K562 (cell line): ENCODE results near the gene MAST1. TPM values are rescaled to one million over a fixed set of nuclear protein-coding genes. Genes with fewer than 3 reads are reported as not detected.

Experiments used
- ATAC-seq: fragments of 200-7000 bp; cut with Tn5 transposase; 3 replicates; pipeline ENCODE4 v1.9.1; 2020; ENCODE audit warnings: moderate library complexity
- BruUV-seq: library from RNA; stranded (reverse); fragments of 400-500 nt; replicated peaks from 2 replicates; lab custom pipeline; 2021; lab: Mats Ljungman, UMichigan
- CTCF ChIA-PET: fragments of 300-600 bp; formaldehyde crosslinking; extraction: SDS; loops from one replicate; lab custom pipeline; 2021; ENCODE audit warnings: low intra/inter-chr PET ratio; lab: Yijun Ruan, JAX
- POLR2A ChIA-PET: fragments of 300-600, 350-650 bp; sonication (Branson Sonifier 250); formaldehyde crosslinking; extraction: SDS; loops from one replicate; lab custom pipeline; 2021; ENCODE audit warnings: antibody characterized with exemption, inconsistent platforms; lab: Yijun Ruan, JAX
- DNase-seq, 4 experiments: peaks; one replicate each; pipeline versions ENCODE4 v3.0.0 to v3.0.0-alpha.2; 2011 to 2018; ENCODE audit warnings: low spot score in 3 of 4, mixed read lengths in 3 of 4; ENCODE audit errors: extremely low read depth in 1 of 4
- FAIRE-seq: peaks from 2 replicates; lab custom pipeline; 2011; peaks lifted over from hg19 to GRCh38; lab: Jason Lieb, UNC
- H2AFZ ChIP-seq: 2 replicates; pipeline ENCODE4 v1.6.0; 2011; ENCODE audit warnings: low read depth, low read length, control low read depth, inconsistent platforms
- H3K27ac ChIP-seq: fragments of 200-600 bp; 3 replicates; pipeline ENCODE4 v1.8.0; 2011; ENCODE audit warnings: low read depth, mild to moderate bottlenecking, control low read depth, inconsistent platforms, low read length, moderate library complexity, mixed read lengths; ENCODE audit errors: extremely low read depth
- H3K27me3 ChIP-seq, 2 experiments: fragments of 300-600 bp in 1 of 2; 2 replicates in 1 of 2; 3 replicates in 1 of 2; pipeline versions ENCODE4 v1.6.0 to v1.8.0; 2011; ENCODE audit warnings: inconsistent platforms in 2 of 2, low read length in 2 of 2, mild to moderate bottlenecking in 1 of 2, mixed read lengths in 1 of 2, moderate library complexity in 1 of 2; ENCODE audit not compliant: control insufficient read depth in 2 of 2, insufficient read depth in 2 of 2
- H3K36me3 ChIP-seq: fragments of 300-600 bp; 3 replicates; pipeline ENCODE4 v1.8.0; 2011; ENCODE audit warnings: mild to moderate bottlenecking, low read length, inconsistent platforms; ENCODE audit not compliant: control insufficient read depth, insufficient read depth
- H3K4me1 ChIP-seq, 2 experiments: fragments of 200-600 bp in 1 of 2; replicated peaks in 1 of 2; 2 replicates in 1 of 2; 3 replicates in 1 of 2; pipeline versions ENCODE4 v1.5.1 to v1.8.0; 2011; ENCODE audit warnings: inconsistent platforms in 2 of 2, low read length in 2 of 2, mild to moderate bottlenecking in 1 of 2, mixed read lengths in 1 of 2, moderate library complexity in 1 of 2; ENCODE audit not compliant: control insufficient read depth in 2 of 2, insufficient read depth in 2 of 2
- H3K4me2 ChIP-seq: 2 replicates; pipeline ENCODE4 v1.6.1; 2011; ENCODE audit warnings: low read length, control low read depth, inconsistent platforms, mixed read lengths; ENCODE audit not compliant: insufficient read depth
- H3K4me3 ChIP-seq: fragments of 200-600 bp; sonication (generic), shearing (Covaris generic); 2 replicates; pipeline ENCODE4 v1.5.1; 2016; ENCODE audit warnings: control low read depth, inconsistent platforms
- H3K79me2 ChIP-seq: fragments of 200-600 bp; 3 replicates; pipeline ENCODE4 v1.8.0; 2011; ENCODE audit warnings: low read length, inconsistent platforms; ENCODE audit not compliant: control insufficient read depth, insufficient read depth
- H3K9ac ChIP-seq, 2 experiments: 2 replicates each; pipeline versions ENCODE4 v1.6.0 to v1.6.1; 2011; ENCODE audit warnings: low read depth in 2 of 2, low read length in 2 of 2, control low read depth in 1 of 2, inconsistent platforms in 1 of 2, mild to moderate bottlenecking in 1 of 2, mixed read lengths in 1 of 2; ENCODE audit not compliant: insufficient read depth in 1 of 2
- H3K9me1 ChIP-seq: one replicate; pipeline ENCODE4 v1.6.0; 2011; ENCODE audit warnings: inconsistent platforms, mild to moderate bottlenecking, low read length, moderate library complexity; ENCODE audit not compliant: control insufficient read depth, insufficient read depth
- H3K9me3 ChIP-seq: replicated peaks from 2 replicates; pipeline ENCODE4 v1.5.1; 2011; ENCODE audit warnings: low read depth, low read length, inconsistent platforms; ENCODE audit not compliant: control insufficient read depth, insufficient read depth
- H4K20me1 ChIP-seq: replicated peaks from 2 replicates; pipeline ENCODE4 v1.6.1; 2011; ENCODE audit warnings: low read length, inconsistent platforms, mixed read lengths; ENCODE audit not compliant: control insufficient read depth, insufficient read depth
- BRF1 ChIP-seq: IDR thresholded peaks from 3 replicates; pipeline ENCODE4 v1.6.1; 2011; ENCODE audit warnings: borderline replicate concordance, mild to moderate bottlenecking; ENCODE audit not compliant: insufficient read length; ENCODE audit errors: extremely low read depth
- JUNB ChIP-seq: fragments of 450-650 bp; formaldehyde crosslinking; conservative IDR thresholded peaks from 2 replicates; pipeline ENCODE4 v1.4.0; 2020; ENCODE audit warnings: mild to moderate bottlenecking
- KLF16 ChIP-seq: IDR thresholded peaks from 2 replicates; pipeline ENCODE4 v1.6.1; 2016; ENCODE audit warnings: antibody characterized with exemption
- LEF1 ChIP-seq: fragments of 450-650 bp; IDR thresholded peaks from 2 replicates; pipeline ENCODE4 v1.6.1; 2016; ENCODE audit warnings: mild to moderate bottlenecking
- MBD2 ChIP-seq: sonication (generic); IDR thresholded peaks from 2 replicates; pipeline ENCODE4 v1.6.1; 2016; ENCODE audit warnings: low read depth, borderline replicate concordance
- NR2C2 ChIP-seq, 2 experiments: fragments of 200-800 bp in 1 of 2; sonication (Bioruptor generic) in 1 of 2; sonication (generic) in 1 of 2; formaldehyde crosslinking in 1 of 2; IDR thresholded peaks; 2 replicates each; pipeline versions ENCODE4 v1.6.1 to v1.8.0; 2016 to 2022; ENCODE audit warnings: mild to moderate bottlenecking in 1 of 2, missing compliant biosample characterization in 1 of 2, missing genetic modification characterization in 1 of 2, missing genetic modification reagents in 1 of 2
- SMARCB1 ChIP-seq: IDR thresholded peaks from 2 replicates; pipeline ENCODE4 v1.6.1; 2011; ENCODE audit warnings: improper control_type of control experiment, low read depth; ENCODE audit not compliant: insufficient read length
- SRSF3 ChIP-seq: fragments of 200-400 bp; formaldehyde crosslinking; IDR thresholded peaks from 2 replicates; pipeline ENCODE4 v1.6.1; 2016; ENCODE audit warnings: mild to moderate bottlenecking, low read length, moderate library complexity; ENCODE audit not compliant: insufficient read depth
- USF1 ChIP-seq: sonication (generic); formaldehyde crosslinking; IDR thresholded peaks from 2 replicates; pipeline ENCODE4 v1.9.0; 2022; ENCODE audit warnings: mild to moderate bottlenecking, missing genetic modification reagents
- ZNF655 ChIP-seq: fragments of 250-450 bp; sonication (Bioruptor Pico); IDR thresholded peaks from 2 replicates; pipeline ENCODE4 v1.5.0; 2021
- WGBS: fragments of 100-300 bp; shearing (Covaris generic); methylation state at CpG from one replicate; pipeline ENCODE4 v1.1.6; 2016; ENCODE audit warnings: low coverage, mixed read lengths; ENCODE audit not compliant: insufficient coverage; ENCODE audit errors: missing lambda C conversion rate; 5-methylcytosine and 5-hydroxymethylcytosine counted together
- in situ Hi-C: fragments of 300-500 bp; cut with MboI; formaldehyde crosslinking; loops from 4 replicates; pipeline ENCODE4 v1.15.0; 2018; ENCODE audit warnings: inconsistent platforms, mixed read lengths
- intact Hi-C: fragments of 100-400 bp; cut with micrococcal nuclease; formaldehyde crosslinking; loops from 2 replicates; pipeline ENCODE4 v1.14.2; 2022
- polyA plus RNA-seq, 8 experiments: library from polyadenylated mRNA; depleted of rRNA in 4 of 8; stranded (reverse) in 5 of 8; unstranded in 3 of 8; fragments of >200 nt; fragmentation: Nextera tagmentation in 2 of 8; fragmentation: Illumina TruSeq in 1 of 8; extraction: Ambion mirVana in 2 of 8; extraction: Trizol in 1 of 8; gene quantifications; 2 replicates each; pipeline versions ENCODE4 v1.2.1 to v1.2.3, GENCODE V29; 2011 to 2014; ENCODE audit warnings: inconsistent platforms in 1 of 8, missing spikeins in 1 of 8
- total RNA-seq, 7 experiments: library from RNA; depleted of rRNA in 6 of 7; stranded (reverse); fragments of >200 nt in 6 of 7; fragmentation: Illumina TruSeq in 2 of 7; extraction: Trizol in 2 of 7; gene quantifications; 2 replicates each; pipeline versions ENCODE4 v1.2.1 to v1.2.3, GENCODE V29; 2011 to 2021; ENCODE audit warnings: low replicate concordance in 1 of 7
- TF ChIP-seq, protein P1 (sequence below): fragments of 450-650 bp; IDR thresholded peaks from 2 replicates; pipeline ENCODE4 v1.6.1; 2017; ENCODE audit warnings: antibody characterized with exemption, mild to moderate bottlenecking
- TF ChIP-seq, protein P2 (sequence below): fragments of 250-450 bp; sonication (Bioruptor Pico); IDR thresholded peaks from 2 replicates; pipeline ENCODE4 v1.4.0; 2020; ENCODE audit warnings: borderline replicate concordance

MAST1 gene
- total and polyA plus RNA-seq, 9 of the 15 experiments (the other 6 are each of a cell fraction or from before 2014, with no cell fraction given): 0.48 to 10.3 (median 3.9) TPM

- H3K27me3 ChIP-seq: no peaks in the 10 kb centered on the region
- in situ Hi-C loops (no loop called here), intact Hi-C loops (loop anchor here (10.0 kb wide), 1 partner anchor 225 kb away; no protein-coding TSS in a partner anchor)
- peak overlapping the region; percentile 83 for H3K4me3 ChIP-seq
- no peaks in the 10 kb centered on the region for H3K9me1 ChIP-seq
- ChIA-PET CTCF (no interaction called here), POLR2A (interaction anchor here (0.7 to 3.5 kb wide), 7 partner anchors 8 to 179 kb away, joined by 3 to 39 read pairs (median 4); partner anchors contain the start of genes BEST2, GCDH, ZNF490 and ZNF791)
- H4K20me1 ChIP-seq: peaks cover 13% of the 10 kb centered on the region; the same call in 1 of the 2 replicates
- WGBS: 1% methylated on average over 48 of the region's 56 CpGs
- DNase-seq (peak; percentile 88 to 97 (median 92)), ATAC-seq (peak; percentile 70), FAIRE-seq (peak; percentile 42)
- H3K9ac ChIP-seq: peak overlapping the region; percentile 60 to 87
- peak overlapping the region; percentile 96 for H3K4me2 ChIP-seq
- H3K27ac ChIP-seq: peak overlapping the region; percentile 89
- no TSS peak for BruUV-seq
- peaks cover 46 to 82% of the 10 kb centered on the region in 2 experiments for H3K4me1 ChIP-seq
- H3K36me3 ChIP-seq: no peaks in the 10 kb centered on the region
- H2AFZ ChIP-seq: peak overlapping the region; percentile 58
- no peaks in the 10 kb centered on the region for H3K9me3 ChIP-seq
- H3K79me2 ChIP-seq: peaks cover 36% of the 10 kb centered on the region
- TF ChIP-seq SRSF3 (no peak), USF1 (CRISPR knock-in tag) (no peak), MBD2 (peak; percentile 93), ZNF655 (no peak), NR2C2 (CRISPR knock-in tag; IDR thresholded peaks at IDR 0.05) (no peak; the same call in 1 of the 2 replicates), NR2C2 (tag; IDR thresholded peaks at IDR 0.05) (peak; percentile 48; the same call in 1 of the 2 replicates), KLF16 (no peak), SMARCB1 (no peak), JUNB (CRISPR knock-in tag) (no peak), BRF1 (no peak), LEF1 (no peak)
- TF ChIP-seq, protein P1, sequence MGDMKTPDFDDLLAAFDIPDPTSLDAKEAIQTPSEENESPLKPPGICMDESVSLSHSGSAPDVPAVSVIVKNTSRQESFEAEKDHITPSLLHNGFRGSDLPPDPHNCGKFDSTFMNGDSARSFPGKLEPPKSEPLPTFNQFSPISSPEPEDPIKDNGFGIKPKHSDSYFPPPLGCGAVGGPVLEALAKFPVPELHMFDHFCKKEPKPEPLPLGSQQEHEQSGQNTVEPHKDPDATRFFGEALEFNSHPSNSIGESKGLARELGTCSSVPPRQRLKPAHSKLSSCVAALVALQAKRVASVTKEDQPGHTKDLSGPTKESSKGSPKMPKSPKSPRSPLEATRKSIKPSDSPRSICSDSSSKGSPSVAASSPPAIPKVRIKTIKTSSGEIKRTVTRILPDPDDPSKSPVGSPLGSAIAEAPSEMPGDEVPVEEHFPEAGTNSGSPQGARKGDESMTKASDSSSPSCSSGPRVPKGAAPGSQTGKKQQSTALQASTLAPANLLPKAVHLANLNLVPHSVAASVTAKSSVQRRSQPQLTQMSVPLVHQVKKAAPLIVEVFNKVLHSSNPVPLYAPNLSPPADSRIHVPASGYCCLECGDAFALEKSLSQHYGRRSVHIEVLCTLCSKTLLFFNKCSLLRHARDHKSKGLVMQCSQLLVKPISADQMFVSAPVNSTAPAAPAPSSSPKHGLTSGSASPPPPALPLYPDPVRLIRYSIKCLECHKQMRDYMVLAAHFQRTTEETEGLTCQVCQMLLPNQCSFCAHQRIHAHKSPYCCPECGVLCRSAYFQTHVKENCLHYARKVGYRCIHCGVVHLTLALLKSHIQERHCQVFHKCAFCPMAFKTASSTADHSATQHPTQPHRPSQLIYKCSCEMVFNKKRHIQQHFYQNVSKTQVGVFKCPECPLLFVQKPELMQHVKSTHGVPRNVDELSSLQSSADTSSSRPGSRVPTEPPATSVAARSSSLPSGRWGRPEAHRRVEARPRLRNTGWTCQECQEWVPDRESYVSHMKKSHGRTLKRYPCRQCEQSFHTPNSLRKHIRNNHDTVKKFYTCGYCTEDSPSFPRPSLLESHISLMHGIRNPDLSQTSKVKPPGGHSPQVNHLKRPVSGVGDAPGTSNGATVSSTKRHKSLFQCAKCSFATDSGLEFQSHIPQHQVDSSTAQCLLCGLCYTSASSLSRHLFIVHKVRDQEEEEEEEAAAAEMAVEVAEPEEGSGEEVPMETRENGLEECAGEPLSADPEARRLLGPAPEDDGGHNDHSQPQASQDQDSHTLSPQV: no peak
- TF ChIP-seq, protein P2, sequence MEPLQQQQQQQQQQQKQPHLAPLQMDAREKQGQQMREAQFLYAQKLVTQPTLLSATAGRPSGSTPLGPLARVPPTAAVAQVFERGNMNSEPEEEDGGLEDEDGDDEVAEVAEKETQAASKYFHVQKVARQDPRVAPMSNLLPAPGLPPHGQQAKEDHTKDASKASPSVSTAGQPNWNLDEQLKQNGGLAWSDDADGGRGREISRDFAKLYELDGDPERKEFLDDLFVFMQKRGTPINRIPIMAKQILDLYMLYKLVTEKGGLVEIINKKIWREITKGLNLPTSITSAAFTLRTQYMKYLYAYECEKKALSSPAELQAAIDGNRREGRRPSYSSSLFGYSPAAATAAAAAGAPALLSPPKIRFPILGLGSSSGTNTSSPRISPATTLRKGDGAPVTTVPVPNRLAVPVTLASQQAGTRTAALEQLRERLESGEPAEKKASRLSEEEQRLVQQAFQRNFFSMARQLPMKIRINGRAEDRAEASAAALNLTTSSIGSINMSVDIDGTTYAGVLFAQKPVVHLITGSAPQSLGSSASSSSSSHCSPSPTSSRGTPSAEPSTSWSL (CRISPR knock-in tag): no peak
These were observed 48.3 kb upstream of the MAST1 start for GRCh38 chr19:12789904-12790619.
